GM18858 (cell line): ENCODE results near the gene SRD5A1.

ENCODE experiments used
- ATAC-seq: cut with Tn5 transposase; IDR thresholded peaks from one replicate; pipeline ENCODE4 v1.9.1; 2021; ENCODE audit not compliant: unreplicated experiment

Gene SRD5A1

GRCh38 chr5:6682239-6682638 lies 49.0 kb downstream of the SRD5A1 start:
- no peak for ATAC-seq

DNA sequence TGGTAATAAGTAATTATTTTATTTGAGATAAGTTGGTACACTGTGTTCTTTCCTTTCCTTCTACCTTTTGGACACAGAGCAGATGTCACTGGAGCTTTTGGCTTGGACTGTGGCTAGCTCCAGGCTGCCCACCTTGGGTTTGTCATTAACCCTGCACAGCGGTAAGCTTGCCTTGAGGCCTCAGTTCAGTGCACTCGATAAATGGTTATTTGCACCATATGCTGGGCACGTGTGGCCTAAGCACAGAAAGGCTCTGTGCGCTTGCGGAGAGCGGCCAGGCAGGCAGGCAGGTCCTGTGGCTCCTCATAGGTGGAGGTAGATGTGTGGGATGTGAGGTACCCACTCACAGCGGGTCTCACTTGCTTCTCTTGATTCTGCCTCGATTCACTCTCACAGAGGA lies 50.0 kb downstream of the SRD5A1 start:
- ATAC-seq = no peak

- no peak for ATAC-seq
Observed at GRCh38 chr5:6684075-6684474, 50.8 kb downstream of the SRD5A1 start.

DNA sequence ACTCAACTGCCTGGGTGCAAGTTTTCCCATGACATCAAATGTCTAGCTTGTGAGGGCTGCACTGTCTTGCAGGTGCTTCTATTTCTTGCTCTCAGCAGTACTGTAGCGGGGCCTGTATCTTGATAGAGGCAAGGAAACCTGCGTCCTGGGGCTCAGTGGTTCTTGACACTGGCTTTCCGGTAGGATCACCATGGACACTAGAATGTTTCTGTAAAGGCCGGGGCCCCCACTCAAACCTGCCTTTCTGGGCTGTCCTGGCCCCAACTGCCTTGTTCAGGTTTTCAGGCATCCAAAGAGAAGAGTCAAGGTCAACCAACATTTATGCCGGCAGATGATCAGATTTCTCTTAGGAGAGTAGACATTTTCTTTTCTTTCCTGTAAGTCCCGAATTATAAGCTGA lies 53.3 kb downstream of the SRD5A1 start:
- no peak for ATAC-seq

- ATAC-seq = no peak
Observed at GRCh38 chr5:6686915-6687409, 53.7 kb downstream of the SRD5A1 start.

- ATAC-seq = no peak
Observed at GRCh38 chr5:6687505-6687904, 54.3 kb downstream of the SRD5A1 start.

GRCh38 chr5:6692906-6693305 lies 59.7 kb downstream of the SRD5A1 start:
- ATAC-seq = no peak

GRCh38 chr5:6698696-6699095 lies 65.5 kb downstream of the SRD5A1 start:
- no peak for ATAC-seq

GRCh38 chr5:6699357-6699756 lies 66.1 kb downstream of the SRD5A1 start:
- no peak for ATAC-seq

DNA sequence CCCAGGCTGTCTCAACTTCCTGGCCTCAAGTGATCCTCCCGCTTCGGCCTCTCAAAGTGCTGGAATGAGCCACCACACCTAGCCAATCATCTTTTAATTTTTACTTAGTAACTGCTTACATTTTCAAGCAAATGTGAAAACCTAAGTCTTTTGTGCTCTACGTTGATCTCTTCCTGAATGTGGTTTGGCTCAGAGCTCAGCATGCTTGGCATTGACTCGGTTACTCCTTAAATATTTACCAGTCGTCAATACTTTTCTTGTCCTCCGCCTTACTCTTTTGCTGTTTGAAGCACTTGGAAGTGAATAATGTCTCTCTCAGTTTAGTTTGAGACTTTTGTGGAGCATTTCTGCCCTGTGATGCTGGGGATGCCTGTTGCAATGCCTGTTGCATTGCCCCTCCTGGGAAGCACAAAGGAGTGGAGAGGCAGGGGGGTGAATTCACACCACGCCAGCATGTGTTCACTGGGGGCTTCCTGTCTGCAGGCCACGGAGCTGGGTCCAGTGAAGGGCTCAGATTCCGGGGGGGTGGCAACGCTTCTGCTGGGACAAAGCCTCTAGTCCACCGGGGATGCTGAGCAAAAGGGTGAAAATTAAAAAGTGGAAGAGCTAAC lies 66.9 kb downstream of the SRD5A1 start:
- ATAC-seq = no peak

DNA sequence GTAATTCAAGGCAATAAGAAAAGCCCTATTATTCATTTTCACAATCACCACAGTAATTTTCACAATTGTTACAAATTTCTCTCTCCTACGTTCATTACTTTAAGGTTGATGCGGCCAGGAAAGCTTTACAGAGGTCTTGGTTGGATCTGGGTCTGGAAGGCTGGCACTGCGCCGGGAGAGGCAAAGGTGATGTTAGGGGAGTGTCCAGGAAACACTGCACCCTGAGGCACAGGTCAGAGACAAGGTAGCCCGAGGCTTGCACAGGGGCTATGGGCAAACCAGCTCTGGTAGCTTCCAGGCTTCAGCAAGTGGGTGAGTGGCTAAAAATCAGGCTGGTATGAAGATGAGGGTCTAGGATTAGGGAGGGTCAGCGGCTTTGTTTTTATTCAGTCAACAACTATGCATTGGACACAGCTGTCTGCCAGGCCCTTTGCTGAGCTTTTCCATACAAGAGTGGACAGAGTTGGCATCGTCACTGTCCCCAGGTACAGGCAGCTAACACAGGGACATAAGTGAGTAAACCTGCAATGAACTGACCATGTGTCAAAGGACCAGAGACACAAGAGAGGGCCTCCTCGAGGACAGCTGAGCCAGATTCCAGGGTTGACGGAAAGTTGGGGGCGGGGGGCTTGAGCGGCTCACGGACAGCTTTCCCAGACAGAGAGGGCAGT lies 67.6 kb downstream of the SRD5A1 start:
- ATAC-seq = no peak

DNA sequence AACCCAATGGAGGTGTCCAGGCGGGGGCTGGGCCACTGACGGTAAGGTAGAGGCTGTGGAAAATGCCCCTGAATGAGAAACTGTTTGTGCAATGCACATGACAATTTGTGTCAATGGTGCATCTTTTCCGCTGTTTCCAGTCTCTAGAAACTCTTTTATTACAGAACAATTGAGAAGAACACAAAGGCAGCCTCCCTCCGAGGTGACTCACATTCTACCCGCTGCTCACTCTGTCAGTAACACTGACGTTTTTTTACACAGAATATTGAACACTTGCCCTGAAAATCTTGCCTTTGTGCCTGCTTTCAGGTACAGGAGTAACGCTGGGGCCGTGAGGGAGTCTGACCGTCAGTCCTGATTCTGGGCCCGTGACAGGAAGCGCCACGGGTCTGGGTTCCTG lies 68.3 kb downstream of the SRD5A1 start:
- ATAC-seq = no peak

DNA sequence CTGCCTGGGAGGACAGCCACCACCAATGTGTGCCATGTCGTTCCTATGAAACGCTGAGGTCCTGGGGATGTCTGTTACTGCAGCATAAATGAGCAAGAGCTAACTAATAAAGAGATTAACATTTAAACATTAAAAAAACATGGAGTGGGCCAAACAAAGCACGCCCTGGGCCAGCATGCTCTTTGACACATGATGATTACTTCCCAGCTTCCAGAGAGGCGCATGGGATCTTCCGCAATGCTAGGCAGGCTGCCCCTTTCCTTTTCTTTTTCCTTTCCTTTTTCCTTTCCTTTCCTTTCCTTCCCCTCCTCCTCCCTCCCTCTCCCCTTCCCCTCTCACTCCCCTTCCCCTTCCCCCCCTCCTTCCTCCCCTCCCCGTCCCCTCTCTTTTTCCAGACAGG lies 69.4 kb downstream of the SRD5A1 start:
- ATAC-seq = no peak

GRCh38 chr5:6703806-6704205 lies 70.6 kb downstream of the SRD5A1 start:
- no peak for ATAC-seq

GRCh38 chr5:6704361-6704851 lies 71.2 kb downstream of the SRD5A1 start:
- no peak for ATAC-seq

DNA sequence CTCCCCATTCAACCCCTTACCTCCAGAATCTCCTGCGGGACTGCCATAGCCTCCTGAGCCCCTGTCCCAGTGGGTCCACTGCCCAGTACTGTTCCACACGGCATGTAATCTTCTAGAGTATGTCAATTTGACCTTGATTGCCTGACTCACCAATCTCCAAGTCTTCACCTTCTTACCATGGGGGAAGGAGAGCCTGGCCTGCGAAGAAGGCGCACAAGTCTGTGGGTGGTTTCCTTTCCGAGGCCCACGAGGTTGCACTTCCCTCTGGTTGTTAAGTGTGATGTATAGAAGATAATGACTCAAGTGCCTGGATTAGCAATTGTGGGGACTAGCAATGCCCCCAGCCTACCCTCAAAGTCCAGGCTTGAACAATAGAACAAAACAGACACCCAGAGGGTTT lies 71.8 kb downstream of the SRD5A1 start:
- ATAC-seq = peak; percentile 75

DNA sequence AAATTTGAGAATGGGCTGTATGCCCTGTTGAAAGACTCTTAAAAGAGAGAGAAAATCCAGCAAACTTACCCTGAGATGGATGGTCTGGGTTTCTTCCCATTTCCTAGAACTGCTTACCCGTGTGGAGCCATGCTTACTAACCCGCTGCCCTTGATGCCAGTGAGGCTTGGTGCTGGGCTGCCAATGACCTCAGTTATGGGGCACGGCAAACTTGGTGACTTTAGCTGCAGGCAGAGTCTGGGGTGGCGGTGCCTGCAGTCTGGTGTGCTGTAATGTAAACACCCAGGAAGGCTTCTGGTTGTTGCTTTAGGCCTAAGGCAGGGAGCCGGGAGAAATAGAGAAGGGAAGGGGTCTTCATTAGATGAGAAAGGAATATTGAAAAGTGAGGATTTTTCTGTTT lies 72.7 kb downstream of the SRD5A1 start:
- no peak for ATAC-seq

DNA sequence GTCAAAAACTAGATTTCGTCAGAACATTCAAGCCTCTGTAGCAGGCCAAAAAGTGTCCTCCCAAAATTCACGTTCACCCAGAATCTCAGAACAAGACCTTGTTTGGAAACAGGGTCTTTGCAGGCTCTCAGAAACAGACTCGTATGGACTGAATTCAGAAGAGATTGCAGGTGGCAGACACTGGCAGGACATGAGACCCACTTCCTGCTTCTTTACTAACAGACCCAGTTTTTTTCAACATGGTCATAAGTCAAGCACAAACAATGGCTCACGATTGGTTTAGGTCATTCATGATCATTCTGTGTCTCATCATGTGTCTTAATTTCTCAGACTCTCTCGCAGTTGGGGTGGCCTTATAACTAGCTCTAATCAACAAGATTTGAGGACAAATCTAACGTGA lies 74.6 kb downstream of the SRD5A1 start:
- no peak for ATAC-seq

DNA sequence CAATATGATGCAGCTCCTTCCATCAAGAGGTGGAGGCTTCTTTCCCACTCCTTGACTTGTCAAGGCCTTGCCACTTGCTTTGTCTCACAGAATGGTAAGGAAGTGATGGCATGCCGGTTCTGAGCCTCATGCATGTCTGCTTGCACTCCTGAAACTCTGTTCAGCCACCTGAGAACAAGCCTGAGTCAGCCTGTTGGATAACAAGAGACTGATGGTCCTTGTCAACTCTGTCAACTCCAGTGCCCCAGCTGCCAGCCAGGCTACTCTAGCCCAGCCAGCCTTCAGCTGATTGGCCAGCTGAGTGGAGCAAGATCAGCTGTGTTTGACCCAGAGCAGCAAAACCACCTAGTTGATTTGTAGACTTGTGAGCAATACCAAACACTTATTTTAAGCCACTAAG lies 75.6 kb downstream of the SRD5A1 start:
- ATAC-seq = no peak

- ATAC-seq = no peak
Observed at GRCh38 chr5:6710070-6710469, 76.8 kb downstream of the SRD5A1 start.

DNA sequence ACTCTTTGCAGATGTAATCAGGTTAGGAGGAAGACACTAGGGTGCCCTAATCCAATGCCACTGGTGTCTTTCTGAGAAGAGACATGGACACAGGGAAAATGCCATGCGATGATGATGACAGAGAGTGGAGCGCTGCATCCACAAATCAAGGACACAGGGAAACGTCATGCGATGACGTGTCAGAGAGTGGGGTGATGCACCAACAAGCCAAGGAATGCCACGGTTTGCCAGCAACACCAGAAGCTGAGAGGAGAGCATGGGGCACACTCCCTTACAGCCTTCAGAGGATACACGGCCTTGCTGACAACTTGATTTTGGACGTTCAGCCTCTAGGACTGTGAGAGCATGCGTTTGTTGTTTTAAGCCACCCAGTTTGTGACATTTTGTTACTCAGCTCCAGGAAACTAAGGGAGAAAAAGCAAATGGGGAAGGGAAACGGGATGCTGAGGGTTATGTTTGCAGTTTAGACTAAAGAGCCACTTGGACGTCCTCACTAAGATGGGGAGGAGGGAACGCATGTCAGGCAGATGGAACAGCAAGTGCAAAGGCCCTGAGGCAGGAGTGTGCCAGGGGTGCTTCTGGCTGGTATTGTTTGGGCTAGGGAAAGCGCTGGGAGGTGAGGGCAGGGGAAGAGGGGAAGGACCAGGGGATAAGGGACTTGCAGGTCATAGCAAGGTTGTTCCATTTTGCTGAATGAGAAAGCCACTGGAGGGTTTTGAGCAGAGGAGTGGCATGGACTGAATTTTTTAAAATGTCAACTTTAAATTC lies 77.5 kb downstream of the SRD5A1 start:
- no peak for ATAC-seq
